ENCODE measurements around the gene ARID3A. TPM values are rescaled to one million over a fixed set of nuclear protein-coding genes. Genes with fewer than 3 reads are reported as not detected.
A peak's percentile ranks its signal among the peaks of the same experiment; 100 is the strongest.

The ARID3A gene
- total and polyA plus RNA-seq, 2 of the 13 experiments (the other 11 are each of a cell fraction or from before 2014, with no cell fraction given), result 71.3 to 77.9 TPM

DNA sequence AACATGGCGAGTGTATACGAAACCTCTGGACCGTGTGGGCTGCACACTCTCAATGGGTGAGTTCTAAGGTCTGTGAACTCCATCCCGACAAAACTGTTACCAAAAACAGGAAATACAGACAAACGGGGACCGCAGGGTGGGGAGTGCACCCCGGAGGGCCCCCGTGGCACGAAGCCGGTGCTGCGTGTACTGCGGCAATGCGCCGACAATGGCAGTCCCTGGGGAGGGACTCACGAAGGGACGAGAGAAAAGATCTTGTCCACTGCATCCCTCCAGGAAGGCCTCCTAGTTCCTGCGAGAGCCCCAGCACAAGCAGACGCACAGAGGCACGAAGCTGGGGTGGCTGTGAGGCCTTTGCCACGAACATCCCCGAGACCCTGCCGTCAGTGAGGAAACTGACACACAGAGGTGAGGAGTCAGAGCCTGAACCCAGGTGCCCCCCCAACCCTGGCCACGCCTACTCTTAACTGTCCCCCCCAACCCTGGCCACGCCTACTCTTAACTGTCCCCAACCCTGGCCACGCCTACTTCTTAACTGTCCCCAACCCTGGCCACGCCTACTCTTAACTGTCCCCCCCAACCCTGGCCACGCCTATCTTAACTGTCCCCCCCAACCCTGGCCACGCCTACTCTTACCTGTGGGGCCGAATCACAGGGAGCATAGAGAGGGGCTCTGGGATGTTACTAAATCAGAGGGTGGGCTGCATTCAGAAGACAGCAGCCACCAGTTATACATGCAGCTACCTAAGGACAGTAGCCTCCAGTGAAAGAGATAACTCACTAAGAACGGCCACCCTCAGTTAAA lies 37.1 kb upstream of the ARID3A start:
- WGBS (ENCODE audit: low lambda C conversion rate), result 98% methylated on average over 28 of the region's 30 CpGs
- H3K79me2 ChIP-seq (ENCODE audit: insufficient read depth, low read length), result peaks cover 10% of the 10 kb centered on the region
- no peak for DNase-seq (ENCODE audit: low spot score)
- peaks cover 9% of the 10 kb centered on the region for H3K4me1 ChIP-seq (ENCODE audit: insufficient read depth, low read length)
- TF ChIP-seq ZNF710 (CRISPR knock-in tag; IDR thresholded peaks at IDR 0.05; ENCODE audit: borderline replicate concordance) (no peak), PRDM10 (CRISPR knock-in tag; IDR thresholded peaks at IDR 0.05; ENCODE audit: low read depth) (no peak), ZNF740 (CRISPR knock-in tag; IDR thresholded peaks at IDR 0.05) (0 out of 2 replicates have a peak, but pooled peaks have one; percentile 38)
- TF ChIP-seq, protein P1, sequence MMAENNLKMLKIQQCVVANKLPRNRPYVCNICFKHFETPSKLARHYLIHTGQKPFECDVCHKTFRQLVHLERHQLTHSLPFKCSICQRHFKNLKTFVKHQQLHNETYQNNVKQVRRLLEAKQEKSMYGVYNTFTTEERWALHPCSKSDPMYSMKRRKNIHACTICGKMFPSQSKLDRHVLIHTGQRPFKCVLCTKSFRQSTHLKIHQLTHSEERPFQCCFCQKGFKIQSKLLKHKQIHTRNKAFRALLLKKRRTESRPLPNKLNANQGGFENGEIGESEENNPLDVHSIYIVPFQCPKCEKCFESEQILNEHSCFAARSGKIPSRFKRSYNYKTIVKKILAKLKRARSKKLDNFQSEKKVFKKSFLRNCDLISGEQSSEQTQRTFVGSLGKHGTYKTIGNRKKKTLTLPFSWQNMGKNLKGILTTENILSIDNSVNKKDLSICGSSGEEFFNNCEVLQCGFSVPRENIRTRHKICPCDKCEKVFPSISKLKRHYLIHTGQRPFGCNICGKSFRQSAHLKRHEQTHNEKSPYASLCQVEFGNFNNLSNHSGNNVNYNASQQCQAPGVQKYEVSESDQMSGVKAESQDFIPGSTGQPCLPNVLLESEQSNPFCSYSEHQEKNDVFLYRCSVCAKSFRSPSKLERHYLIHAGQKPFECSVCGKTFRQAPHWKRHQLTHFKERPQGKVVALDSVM (CRISPR knock-in tag; IDR thresholded peaks at IDR 0.05), result no peak
- ChIA-PET CTCF (ENCODE audit: low intra/inter-chr PET ratio, low total read pairs) (no interaction called here), POLR2A (no interaction called here)
- H3K36me3 ChIP-seq (replicated peaks in 1 of 2; ENCODE audit: control insufficient read depth in 1 of 2, insufficient read depth in 2 of 2, low read length in 2 of 2), result peaks cover 16 to 33% of the 10 kb centered on the region in 2 experiments; a peak in 4 of 5 replicates
- H3K9ac ChIP-seq (ENCODE audit: insufficient read depth, low read depth, low read length), result no peak overlapping the region
- H3K27ac ChIP-seq (ENCODE audit: extremely low read length, insufficient read depth, low read length), result no peak overlapping the region
- no peaks in the 10 kb centered on the region for H3K9me3 ChIP-seq (ENCODE audit: low read length)
- H3K4me3 ChIP-seq (replicated peaks in 1 of 3; ENCODE audit: insufficient read depth in 1 of 3, low read depth in 2 of 3, low read length in 3 of 3), result no peak overlapping the region
- no peaks in the 10 kb centered on the region; the same call in 1 of the 2 replicates for H4K20me1 ChIP-seq (ENCODE audit: insufficient read depth, low read length)
- no peaks in the 10 kb centered on the region for H3K27me3 ChIP-seq (ENCODE audit: control insufficient read depth in 1 of 2, insufficient read depth in 2 of 2, low read length in 2 of 2)
- no peak overlapping the region for H2AFZ ChIP-seq (ENCODE audit: low read length)
- ATAC-seq, result no peak
- FAIRE-seq, result no peak
- in situ Hi-C loops (cut with HindIII; ENCODE audit: extremely low pct_ligation_motif_present, low pct_unique_long_range_greater_than_20kb) (no loop called here), intact Hi-C loops (cut with micrococcal nuclease; ENCODE audit: unreplicated experiment) (no loop called here)
- no peak overlapping the region for H3K4me2 ChIP-seq (ENCODE audit: low read depth, low read length)
- no TSS peak for BruUV-seq (replicated peaks)

All from HepG2 (cell line).